HUES6 (cell line): ENCODE results near the gene CYP27C1.

Source experiments
- H3K27ac ChIP-seq: 2 replicates; pipeline ENCODE4 v1.7.0; 2013; ENCODE audit warnings: low read depth, mild to moderate bottlenecking, low read length, inconsistent platforms
- H3K27me3 ChIP-seq: 2 replicates; pipeline ENCODE4 v1.6.1; 2013; ENCODE audit warnings: low read length; ENCODE audit not compliant: control insufficient read depth, insufficient read depth
- H3K36me3 ChIP-seq: 2 replicates; pipeline ENCODE4 v1.6.1; 2013; ENCODE audit warnings: low read length; ENCODE audit not compliant: control insufficient read depth, insufficient read depth
- H3K4me1 ChIP-seq: 2 replicates; pipeline ENCODE4 v1.6.1; 2013; ENCODE audit warnings: low read length; ENCODE audit not compliant: control insufficient read depth, insufficient read depth
- H3K4me3 ChIP-seq: 2 replicates; pipeline ENCODE4 v1.5.1; 2013; ENCODE audit warnings: low read depth, low read length
- H3K9ac ChIP-seq: one replicate; pipeline ENCODE4 v1.6.1; 2013; ENCODE audit warnings: mild to moderate bottlenecking, low read length
- H3K9me3 ChIP-seq: 2 replicates; pipeline ENCODE4 v1.6.1; 2013; ENCODE audit warnings: low read depth, low read length; ENCODE audit not compliant: control insufficient read depth, insufficient read depth

Gene CYP27C1

GRCh38 chr2:127201452-127201851 lies 18.6 kb downstream of the CYP27C1 start:
- Histone ChIP-seq H3K4me3 (no peak overlapping the region), H3K36me3 (no peaks in the 10 kb centered on the region), H3K9ac (no peak overlapping the region), H3K27ac (no peak overlapping the region), H3K4me1 (peaks cover 6% of the 10 kb centered on the region; the same call in 1 of the 2 replicates), H3K9me3 (0 out of 2 replicates have a peak, but pooled peaks cover 2% of the 10 kb centered on the region), H3K27me3 (no peaks in the 10 kb centered on the region)

GRCh38 chr2:127200962-127201361 lies 19.1 kb downstream of the CYP27C1 start:
- H3K9me3 ChIP-seq: 0 out of 2 replicates have a peak, but pooled peaks cover 2% of the 10 kb centered on the region
- no peak overlapping the region for H3K27ac ChIP-seq
- no peaks in the 10 kb centered on the region for H3K27me3 ChIP-seq
- no peaks in the 10 kb centered on the region for H3K36me3 ChIP-seq
- H3K9ac ChIP-seq: no peak overlapping the region
- no peak overlapping the region for H3K4me3 ChIP-seq
- peaks cover 5% of the 10 kb centered on the region; the same call in 1 of the 2 replicates for H3K4me1 ChIP-seq

GRCh38 chr2:127199223-127199622 lies 20.9 kb downstream of the CYP27C1 start:
- no peaks in the 10 kb centered on the region for H3K36me3 ChIP-seq
- no peaks in the 10 kb centered on the region for H3K27me3 ChIP-seq
- H3K9me3 ChIP-seq: 0 out of 2 replicates have a peak, but pooled peaks cover 2% of the 10 kb centered on the region
- no peak overlapping the region for H3K9ac ChIP-seq
- no peak overlapping the region for H3K27ac ChIP-seq
- no peak overlapping the region for H3K4me3 ChIP-seq
- peaks cover 1% of the 10 kb centered on the region; the same call in 1 of the 2 replicates for H3K4me1 ChIP-seq

- no peak overlapping the region for H3K27ac ChIP-seq
- H3K9ac ChIP-seq: no peak overlapping the region
- H3K4me1 ChIP-seq: peaks cover 11% of the 10 kb centered on the region; the same call in 1 of the 2 replicates
- no peaks in the 10 kb centered on the region for H3K36me3 ChIP-seq
- H3K4me3 ChIP-seq: no peak overlapping the region
- H3K9me3 ChIP-seq: 0 out of 2 replicates have a peak, but pooled peaks cover 2% of the 10 kb centered on the region
- no peaks in the 10 kb centered on the region for H3K27me3 ChIP-seq
Observed at GRCh38 chr2:127197475-127198385, 22.4 kb downstream of the CYP27C1 start.

- no peak overlapping the region for H3K27ac ChIP-seq
- H3K4me1 ChIP-seq: peaks cover 11% of the 10 kb centered on the region; the same call in 1 of the 2 replicates
Observed at GRCh38 chr2:127196998-127197397, 23.1 kb downstream of the CYP27C1 start.

GRCh38 chr2:127196549-127196948 lies 23.6 kb downstream of the CYP27C1 start:
- peaks cover 11% of the 10 kb centered on the region; the same call in 1 of the 2 replicates for H3K4me1 ChIP-seq
- 0 out of 2 replicates have a peak, but pooled peaks cover 2% of the 10 kb centered on the region for H3K36me3 ChIP-seq
- 0 out of 2 replicates have a peak, but pooled peaks cover 2% of the 10 kb centered on the region for H3K9me3 ChIP-seq
- H3K4me3 ChIP-seq: no peak overlapping the region
- no peaks in the 10 kb centered on the region for H3K27me3 ChIP-seq
- H3K9ac ChIP-seq: no peak overlapping the region
- no peak overlapping the region for H3K27ac ChIP-seq

More at GRCh38 chr2:127196998-127197397, 23.1 kb downstream of the CYP27C1 start:
- Histone ChIP-seq H3K27me3 (no peaks in the 10 kb centered on the region), H3K4me3 (no peak overlapping the region), H3K36me3 (0 out of 2 replicates have a peak, but pooled peaks cover 2% of the 10 kb centered on the region), H3K9ac (no peak overlapping the region), H3K9me3 (0 out of 2 replicates have a peak, but pooled peaks cover 2% of the 10 kb centered on the region)

- Histone ChIP-seq H3K4me1 (peaks cover 11% of the 10 kb centered on the region; the same call in 1 of the 2 replicates), H3K4me3 (no peak overlapping the region), H3K27ac (no peak overlapping the region), H3K9me3 (0 out of 2 replicates have a peak, but pooled peaks cover 2% of the 10 kb centered on the region), H3K9ac (no peak overlapping the region), H3K36me3 (0 out of 2 replicates have a peak, but pooled peaks cover 2% of the 10 kb centered on the region), H3K27me3 (no peaks in the 10 kb centered on the region)
Observed at GRCh38 chr2:127195140-127196074, 24.7 kb downstream of the CYP27C1 start.

- H3K9me3 ChIP-seq: peaks cover 6% of the 10 kb centered on the region; the same call in 1 of the 2 replicates
- H3K4me3 ChIP-seq: no peak overlapping the region
- no peak overlapping the region for H3K9ac ChIP-seq
- peaks cover 11% of the 10 kb centered on the region; the same call in 1 of the 2 replicates for H3K4me1 ChIP-seq
- no peak overlapping the region for H3K27ac ChIP-seq
- no peaks in the 10 kb centered on the region for H3K27me3 ChIP-seq
- H3K36me3 ChIP-seq: 0 out of 2 replicates have a peak, but pooled peaks cover 2% of the 10 kb centered on the region
Observed at GRCh38 chr2:127194447-127194846, 25.7 kb downstream of the CYP27C1 start.

GRCh38 chr2:127193967-127194280 lies 26.2 kb downstream of the CYP27C1 start:
- Histone ChIP-seq H3K4me3 (no peak overlapping the region), H3K27ac (no peak overlapping the region), H3K27me3 (no peaks in the 10 kb centered on the region), H3K9ac (no peak overlapping the region), H3K9me3 (peaks cover 6% of the 10 kb centered on the region; the same call in 1 of the 2 replicates), H3K36me3 (0 out of 2 replicates have a peak, but pooled peaks cover 2% of the 10 kb centered on the region), H3K4me1 (peaks cover 11% of the 10 kb centered on the region; the same call in 1 of the 2 replicates)

GRCh38 chr2:127193164-127193966 lies 26.7 kb downstream of the CYP27C1 start:
- H3K4me3 ChIP-seq: no peak overlapping the region
- peaks cover 11% of the 10 kb centered on the region; the same call in 1 of the 2 replicates for H3K4me1 ChIP-seq
- H3K27me3 ChIP-seq: no peaks in the 10 kb centered on the region
- H3K9me3 ChIP-seq: peaks cover 6% of the 10 kb centered on the region; the same call in 1 of the 2 replicates
- H3K9ac ChIP-seq: no peak overlapping the region
- H3K36me3 ChIP-seq: peaks cover 2% of the 10 kb centered on the region; the same call in 1 of the 2 replicates
- H3K27ac ChIP-seq: no peak overlapping the region
